ENCODE results near the gene NAIF1.

- TF ChIP-seq EZH2 (IDR thresholded peaks at IDR 0.05; ENCODE audit: low read depth, unreplicated experiment) (no peak), POLR2AphosphoS5 (IDR thresholded peaks at IDR 0.05; ENCODE audit: low read depth) (no peak)
These were observed 38.5 kb upstream of the NAIF1 start for GRCh38 chr9:128105538-128106175.

Data from GM23338 (cell line).